ENCODE results near the gene RUNX2. TPM values are rescaled to one million over a fixed set of nuclear protein-coding genes. Genes with fewer than 3 reads are reported as not detected.
A peak's percentile ranks its signal among the peaks of the same experiment; 100 is the strongest.

Gene RUNX2
- total and polyA plus RNA-seq, 10 of the 15 experiments (the other 5 are each of a cell fraction or from before 2014, with no cell fraction given): 0.01 to 0.77 (median 0.15) TPM; not detected in 3

DNA sequence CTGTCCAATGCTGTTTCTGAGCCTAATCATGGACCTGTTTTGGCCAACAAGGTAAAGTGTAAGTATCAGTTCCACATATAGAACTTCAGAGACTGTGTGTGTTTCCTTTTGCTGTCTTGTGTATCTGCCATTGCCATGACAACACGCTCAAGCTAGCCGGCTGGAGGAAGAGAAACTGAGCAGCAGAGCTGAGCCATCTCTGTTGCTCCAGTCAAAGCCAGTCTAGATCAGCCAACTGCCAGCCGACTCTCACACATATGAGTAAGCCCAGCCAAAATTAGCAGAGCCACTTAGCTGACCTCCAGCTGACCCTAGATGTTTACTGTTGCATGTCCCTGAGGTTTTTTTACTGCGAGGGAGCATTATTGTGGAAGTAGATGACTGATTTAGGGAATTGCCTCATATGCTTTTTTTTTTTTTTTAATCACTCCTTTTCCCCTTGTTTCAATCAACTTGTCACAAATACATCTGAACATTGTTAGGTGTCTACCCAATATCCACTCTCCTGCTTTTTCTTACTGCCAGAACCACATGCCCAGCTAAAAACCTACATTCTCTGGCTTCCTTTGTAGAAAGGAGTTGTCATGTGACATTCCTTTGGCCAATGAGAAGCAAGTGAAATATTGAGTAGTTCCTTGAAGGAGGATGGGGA is 353.9 kb downstream of the RUNX2 start (continued):
- TF ChIP-seq CEBPB (IDR thresholded peaks at IDR 0.05; ENCODE audit: borderline replicate concordance in 1 of 2, low read depth in 2 of 2, low read length in 2 of 2): peak in 1 of 2 experiments; percentile 93; a peak in 2 of 4 replicates
- TF ChIP-seq IRF4 (IDR thresholded peaks at IDR 0.05; ENCODE audit: low read depth, low read length): peak; percentile 86
- 0 out of 2 replicates have a peak, but pooled peaks have one; percentile 42 for TF ChIP-seq TCF7 (IDR thresholded peaks at IDR 0.05; ENCODE audit: borderline replicate concordance)
- TF ChIP-seq, protein P1, sequence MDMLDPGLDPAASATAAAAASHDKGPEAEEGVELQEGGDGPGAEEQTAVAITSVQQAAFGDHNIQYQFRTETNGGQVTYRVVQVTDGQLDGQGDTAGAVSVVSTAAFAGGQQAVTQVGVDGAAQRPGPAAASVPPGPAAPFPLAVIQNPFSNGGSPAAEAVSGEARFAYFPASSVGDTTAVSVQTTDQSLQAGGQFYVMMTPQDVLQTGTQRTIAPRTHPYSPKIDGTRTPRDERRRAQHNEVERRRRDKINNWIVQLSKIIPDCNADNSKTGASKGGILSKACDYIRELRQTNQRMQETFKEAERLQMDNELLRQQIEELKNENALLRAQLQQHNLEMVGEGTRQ (IDR thresholded peaks at IDR 0.05; ENCODE audit: borderline replicate concordance, low read depth, low read length): no peak; the same call in 1 of the 2 replicates
- peak; percentile 98 for TF ChIP-seq BCL11A (IDR thresholded peaks at IDR 0.05; ENCODE audit: low read depth, low read length)
- peak; percentile 87 for TF ChIP-seq NR2F1 (conservative IDR thresholded peaks at IDR 0.05)
- peak; percentile 93 for TF ChIP-seq SPI1 (IDR thresholded peaks at IDR 0.05; ENCODE audit: borderline replicate concordance, insufficient read depth, low read depth, low read length)
- TF ChIP-seq MEF2A (IDR thresholded peaks at IDR 0.05; ENCODE audit: insufficient read depth, low read depth, low read length): peak; percentile 98
- TF ChIP-seq RB1 (IDR thresholded peaks at IDR 0.05; ENCODE audit: borderline replicate concordance): no peak
- no peak; the same call in 1 of the 2 replicates for TF ChIP-seq RCOR1 (conservative IDR thresholded peaks at IDR 0.05; ENCODE audit: low read depth, low read length)
- TF ChIP-seq CHD1 (IDR thresholded peaks at IDR 0.05; ENCODE audit: low read depth, low read length): no peak
- TF ChIP-seq, protein P2, sequence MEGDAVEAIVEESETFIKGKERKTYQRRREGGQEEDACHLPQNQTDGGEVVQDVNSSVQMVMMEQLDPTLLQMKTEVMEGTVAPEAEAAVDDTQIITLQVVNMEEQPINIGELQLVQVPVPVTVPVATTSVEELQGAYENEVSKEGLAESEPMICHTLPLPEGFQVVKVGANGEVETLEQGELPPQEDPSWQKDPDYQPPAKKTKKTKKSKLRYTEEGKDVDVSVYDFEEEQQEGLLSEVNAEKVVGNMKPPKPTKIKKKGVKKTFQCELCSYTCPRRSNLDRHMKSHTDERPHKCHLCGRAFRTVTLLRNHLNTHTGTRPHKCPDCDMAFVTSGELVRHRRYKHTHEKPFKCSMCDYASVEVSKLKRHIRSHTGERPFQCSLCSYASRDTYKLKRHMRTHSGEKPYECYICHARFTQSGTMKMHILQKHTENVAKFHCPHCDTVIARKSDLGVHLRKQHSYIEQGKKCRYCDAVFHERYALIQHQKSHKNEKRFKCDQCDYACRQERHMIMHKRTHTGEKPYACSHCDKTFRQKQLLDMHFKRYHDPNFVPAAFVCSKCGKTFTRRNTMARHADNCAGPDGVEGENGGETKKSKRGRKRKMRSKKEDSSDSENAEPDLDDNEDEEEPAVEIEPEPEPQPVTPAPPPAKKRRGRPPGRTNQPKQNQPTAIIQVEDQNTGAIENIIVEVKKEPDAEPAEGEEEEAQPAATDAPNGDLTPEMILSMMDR (IDR thresholded peaks at IDR 0.05 in 2 of 3, conservative IDR thresholded peaks at IDR 0.05 in 1 of 3; ENCODE audit: control insufficient read depth in 2 of 3, extremely low read depth in 1 of 3, insufficient read depth in 1 of 3, low read depth in 3 of 3, low read length in 3 of 3): no peak
- TF ChIP-seq NR2C2 (IDR thresholded peaks at IDR 0.05; ENCODE audit: borderline replicate concordance, control insufficient read depth, insufficient read length, low read depth): no peak
- TF ChIP-seq, protein P3, sequence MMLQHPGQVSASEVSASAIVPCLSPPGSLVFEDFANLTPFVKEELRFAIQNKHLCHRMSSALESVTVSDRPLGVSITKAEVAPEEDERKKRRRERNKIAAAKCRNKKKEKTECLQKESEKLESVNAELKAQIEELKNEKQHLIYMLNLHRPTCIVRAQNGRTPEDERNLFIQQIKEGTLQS (IDR thresholded peaks at IDR 0.05; ENCODE audit: borderline replicate concordance, extremely low read depth, low read depth, low read length): no peak
- peak; percentile 41; the same call in 1 of the 2 replicates for TF ChIP-seq GATAD2B (conservative IDR thresholded peaks at IDR 0.05; ENCODE audit: low read depth)
- peak; percentile 94 for TF ChIP-seq MXI1 (IDR thresholded peaks at IDR 0.05; ENCODE audit: low read depth, low read length)
- no peak for TF ChIP-seq SUPT20H (IDR thresholded peaks at IDR 0.05; ENCODE audit: borderline replicate concordance, control insufficient read depth, low read depth, low read length)
- TF ChIP-seq EZH2 (IDR thresholded peaks at IDR 0.05; ENCODE audit: borderline replicate concordance, control insufficient read depth, low read depth, low read length): no peak
- peak; percentile 98 for TF ChIP-seq MEF2B (IDR thresholded peaks at IDR 0.05; ENCODE audit: partially characterized antibody, poor library complexity, severe bottlenecking)
- TF ChIP-seq SREBF2 (IDR thresholded peaks at IDR 0.05; ENCODE audit: low read length): no peak
- TF ChIP-seq ZNF274 (IDR thresholded peaks at IDR 0.05; ENCODE audit: insufficient read depth, insufficient read length): no peak
- TF ChIP-seq, protein P4, sequence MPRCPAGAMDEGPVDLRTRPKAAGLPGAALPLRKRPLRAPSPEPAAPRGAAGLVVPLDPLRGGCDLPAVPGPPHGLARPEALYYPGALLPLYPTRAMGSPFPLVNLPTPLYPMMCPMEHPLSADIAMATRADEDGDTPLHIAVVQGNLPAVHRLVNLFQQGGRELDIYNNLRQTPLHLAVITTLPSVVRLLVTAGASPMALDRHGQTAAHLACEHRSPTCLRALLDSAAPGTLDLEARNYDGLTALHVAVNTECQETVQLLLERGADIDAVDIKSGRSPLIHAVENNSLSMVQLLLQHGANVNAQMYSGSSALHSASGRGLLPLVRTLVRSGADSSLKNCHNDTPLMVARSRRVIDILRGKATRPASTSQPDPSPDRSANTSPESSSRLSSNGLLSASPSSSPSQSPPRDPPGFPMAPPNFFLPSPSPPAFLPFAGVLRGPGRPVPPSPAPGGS (IDR thresholded peaks at IDR 0.05; ENCODE audit: borderline replicate concordance, insufficient read depth, low read depth, low read length, poor library complexity, severe bottlenecking): peak; percentile 92
- peak; percentile 88; the same call in 1 of the 2 replicates for TF ChIP-seq BACH1 (IDR thresholded peaks at IDR 0.05; ENCODE audit: borderline replicate concordance)
- TF ChIP-seq, protein P5, sequence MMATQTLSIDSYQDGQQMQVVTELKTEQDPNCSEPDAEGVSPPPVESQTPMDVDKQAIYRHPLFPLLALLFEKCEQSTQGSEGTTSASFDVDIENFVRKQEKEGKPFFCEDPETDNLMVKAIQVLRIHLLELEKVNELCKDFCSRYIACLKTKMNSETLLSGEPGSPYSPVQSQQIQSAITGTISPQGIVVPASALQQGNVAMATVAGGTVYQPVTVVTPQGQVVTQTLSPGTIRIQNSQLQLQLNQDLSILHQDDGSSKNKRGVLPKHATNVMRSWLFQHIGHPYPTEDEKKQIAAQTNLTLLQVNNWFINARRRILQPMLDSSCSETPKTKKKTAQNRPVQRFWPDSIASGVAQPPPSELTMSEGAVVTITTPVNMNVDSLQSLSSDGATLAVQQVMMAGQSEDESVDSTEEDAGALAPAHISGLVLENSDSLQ (IDR thresholded peaks at IDR 0.05): peak; percentile 62; the same call in 1 of the 2 replicates
